ENCODE measurements around the gene TXNRD3. TPM values are rescaled to one million over a fixed set of nuclear protein-coding genes. Genes with fewer than 3 reads are reported as not detected.

TXNRD3 gene
- total RNA-seq, 1 experiment from 2014 or later, result 8.1 TPM

DNA sequence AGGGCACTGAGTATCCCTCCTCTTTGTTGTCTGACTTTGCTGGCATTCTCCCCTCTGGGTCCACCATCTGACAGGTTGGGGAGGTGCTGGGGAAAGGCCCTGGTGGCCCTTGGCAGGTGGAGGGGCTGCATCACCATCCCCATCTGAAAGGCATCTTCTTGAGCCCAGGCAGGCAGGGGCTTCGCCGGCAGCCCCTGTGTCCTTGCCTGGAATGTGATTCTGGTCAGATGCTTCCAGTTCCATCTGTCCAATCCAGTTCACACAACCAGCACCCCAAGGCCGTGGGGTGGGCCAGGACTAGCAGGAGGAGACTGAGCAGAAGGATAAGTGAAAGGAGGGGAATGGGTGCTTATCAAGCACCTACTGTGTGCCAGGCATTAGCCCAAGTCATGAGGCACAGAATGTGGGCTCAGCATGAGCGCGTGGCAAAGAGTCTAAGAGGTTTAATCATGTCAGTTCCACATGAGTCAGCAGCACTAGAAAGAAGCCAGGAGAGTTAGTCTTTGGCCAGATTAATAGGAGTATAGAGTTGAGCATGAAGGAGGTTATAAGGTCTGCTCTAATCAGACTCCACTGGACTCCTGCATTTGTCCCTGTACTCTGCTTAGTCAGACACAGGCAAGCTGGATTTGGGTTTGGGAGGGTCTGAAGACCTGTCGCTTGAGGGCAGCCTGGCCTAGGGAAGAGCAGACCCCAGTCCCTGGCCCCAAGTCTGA lies 10.5 kb upstream of the TXNRD3 start:
- Mint-ChIP-seq H3K36me3 (ENCODE audit: insufficient read depth in 1 of 3, low read depth in 3 of 3) (no peaks in the 10 kb centered on the region; a peak in 1 of 7 replicates), H3K4me1 (peaks cover 6 to 21% of the 10 kb centered on the region in 2 experiments), H3K4me3 (no peak overlapping the region), H3K27ac (no peak overlapping the region), H3K27me3 (ENCODE audit: low read depth) (peaks cover 26% of the 10 kb centered on the region), H3K9me3 (no peaks in the 10 kb centered on the region)
- Histone ChIP-seq H3T11ph (ENCODE audit: low read length) (no peak overlapping the region), H2BK15ac (ENCODE audit: low read depth, low read length) (no peak overlapping the region), H3K27ac (ENCODE audit: insufficient read length, low read depth, low read length) (no peak overlapping the region), H4K5ac (ENCODE audit: insufficient read length, low read depth, low read length) (no peak overlapping the region), H4K91ac (ENCODE audit: insufficient read length, low read depth, low read length) (no peak overlapping the region), H3K9ac (ENCODE audit: extremely low read depth, insufficient read length, low read length) (no peak overlapping the region), H2BK5ac (ENCODE audit: insufficient read length, low read length) (no peak overlapping the region), H3K79me1 (ENCODE audit: insufficient read depth, low read depth, low read length, poor library complexity, severe bottlenecking) (no peaks in the 10 kb centered on the region), H3K23ac (ENCODE audit: insufficient read length, low read depth, low read length) (no peak overlapping the region), H4K20me1 (ENCODE audit: control insufficient read depth, insufficient read depth, insufficient read length) (no peaks in the 10 kb centered on the region), H3K56ac (ENCODE audit: insufficient read length, low read depth, low read length) (no peak overlapping the region), H2AK5ac (ENCODE audit: insufficient read length, low read length) (no peak overlapping the region), H2BK12ac (ENCODE audit: insufficient read length, low read depth, low read length) (no peak overlapping the region), H2BK120ac (ENCODE audit: low read depth, low read length, poor library complexity, severe bottlenecking) (no peak overlapping the region), H3K79me2 (ENCODE audit: insufficient read depth, low read length) (no peaks in the 10 kb centered on the region), H3K4ac (ENCODE audit: low read depth, low read length) (no peak overlapping the region), H2AFZ (ENCODE audit: low read length) (no peak overlapping the region), H3K14ac (ENCODE audit: insufficient read depth, low read length) (no peak overlapping the region; the same call in 1 of the 2 replicates), H3K9me3 (ENCODE audit: control insufficient read depth, low read depth, low read length) (no peaks in the 10 kb centered on the region), H3K27me3 (ENCODE audit: insufficient read depth, low read length) (no peaks in the 10 kb centered on the region), H2BK20ac (ENCODE audit: low read depth, low read length, poor library complexity, severe bottlenecking) (no peak overlapping the region), H3K4me1 (ENCODE audit: insufficient read depth, low read length) (no peaks in the 10 kb centered on the region), H3K4me2 (ENCODE audit: insufficient read depth, insufficient read length, low read length) (no peak overlapping the region), H3K18ac (ENCODE audit: insufficient read length, low read depth, low read length) (no peak overlapping the region), H3K23me2 (ENCODE audit: insufficient read length, low read depth, low read length, poor library complexity, severe bottlenecking) (peaks cover 2% of the 10 kb centered on the region), H4K8ac (replicated peaks; ENCODE audit: insufficient read length, low read depth, low read length) (no peak overlapping the region)
- WGBS (ENCODE audit: extremely low coverage, insufficient read length, low lambda C conversion rate), result no CpG with 5 or more reads among the region's 6 CpGs
- DNase-seq, result no peak
- TF ChIP-seq CTCF (conservative IDR thresholded peaks at IDR 0.05), result no peak

Data from H9 (cell line).